H4 (cell line): ENCODE measurements around the gene AKIRIN2. TPM values are rescaled to one million over a fixed set of nuclear protein-coding genes. Genes with fewer than 3 reads are reported as not detected.
"Not testable (repeated sequence)": the region's sequence is repeated elsewhere in the genome, so short reads cannot be mapped to it uniquely, and the experiment has no call there.

ENCODE experiments used
- DNase-seq: peaks from one replicate; pipeline ENCODE4 v3.0.0-alpha.2; 2015; ENCODE audit warnings: low spot score
- total RNA-seq: library from RNA; depleted of rRNA; stranded (reverse); fragments of >200 nt; shearing (Covaris generic); gene quantifications from 2 replicates; pipeline ENCODE4 v1.2.3, GENCODE V29; 2014

AKIRIN2 gene
- total RNA-seq, 1 experiment from 2014 or later: 10.1 TPM

DNA sequence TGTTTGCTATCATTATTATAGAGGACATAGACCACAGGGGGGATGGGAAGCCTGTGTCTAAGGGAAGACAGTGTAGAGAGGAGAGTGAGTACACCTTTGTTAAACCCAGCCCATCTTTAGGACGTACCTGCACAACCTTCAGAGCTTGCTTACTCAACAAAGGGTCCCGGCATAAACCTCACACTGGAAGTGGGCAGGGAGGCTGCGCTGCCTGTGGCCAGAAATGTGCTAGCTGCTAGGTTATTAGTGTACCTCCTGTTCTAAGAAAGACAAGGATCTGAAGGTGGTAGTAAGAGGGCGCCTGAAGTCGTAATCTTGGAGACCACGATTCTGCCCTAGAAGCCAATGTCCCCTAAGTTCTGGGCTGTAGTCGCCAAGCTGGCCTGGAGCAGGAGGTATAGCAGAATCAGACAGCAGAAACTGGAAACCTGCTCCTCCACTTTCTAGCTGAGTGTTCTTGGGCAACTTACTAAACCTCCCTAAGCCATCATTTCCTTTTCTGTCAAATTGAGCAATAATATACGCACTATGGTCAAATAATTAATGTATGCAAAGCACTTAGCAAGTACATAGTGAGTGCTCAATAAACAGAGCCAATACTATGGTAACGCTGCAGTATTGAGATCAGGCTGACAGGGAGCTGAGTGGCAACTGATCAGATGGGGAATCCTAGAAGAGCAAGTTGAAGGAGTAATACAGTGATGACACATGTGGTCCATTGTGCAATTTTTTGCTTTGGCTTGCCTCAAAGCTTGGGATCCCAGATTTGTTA, 16.8 kb upstream of the AKIRIN2 start:
- DNase-seq: no peak

DNA sequence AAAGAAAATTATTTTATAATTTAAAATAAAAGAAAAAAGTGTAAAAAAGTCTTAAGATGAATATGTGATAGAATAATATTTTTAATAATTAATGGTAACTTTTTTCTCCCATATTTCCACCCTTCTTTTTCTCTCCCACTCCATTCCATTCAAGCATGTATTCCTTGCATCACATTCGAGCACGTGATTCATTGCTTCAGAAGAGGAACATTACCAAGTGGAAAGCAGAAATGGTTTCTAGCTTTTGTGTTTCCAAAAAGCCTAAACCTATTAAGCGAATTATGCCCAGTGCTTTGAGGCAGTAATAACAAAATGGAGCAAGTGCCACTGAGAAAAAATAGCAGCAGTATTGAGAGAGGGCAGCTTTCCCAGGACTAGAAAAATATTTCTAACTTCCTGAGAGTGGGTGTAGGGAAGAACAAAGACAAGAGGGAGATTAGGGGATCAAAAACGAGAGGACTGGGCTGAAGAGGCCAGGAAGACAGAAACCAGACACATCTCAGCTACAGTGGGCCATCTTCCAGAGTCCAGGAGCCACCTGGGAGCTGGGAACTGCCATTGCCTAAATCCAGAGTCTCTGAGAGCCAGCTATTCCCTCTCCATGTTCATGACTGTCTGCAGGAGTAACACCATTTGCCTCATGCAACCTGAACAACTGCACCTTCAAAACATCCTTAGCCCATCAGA, 15.0 kb upstream of the AKIRIN2 start:
- no peak for DNase-seq

DNA sequence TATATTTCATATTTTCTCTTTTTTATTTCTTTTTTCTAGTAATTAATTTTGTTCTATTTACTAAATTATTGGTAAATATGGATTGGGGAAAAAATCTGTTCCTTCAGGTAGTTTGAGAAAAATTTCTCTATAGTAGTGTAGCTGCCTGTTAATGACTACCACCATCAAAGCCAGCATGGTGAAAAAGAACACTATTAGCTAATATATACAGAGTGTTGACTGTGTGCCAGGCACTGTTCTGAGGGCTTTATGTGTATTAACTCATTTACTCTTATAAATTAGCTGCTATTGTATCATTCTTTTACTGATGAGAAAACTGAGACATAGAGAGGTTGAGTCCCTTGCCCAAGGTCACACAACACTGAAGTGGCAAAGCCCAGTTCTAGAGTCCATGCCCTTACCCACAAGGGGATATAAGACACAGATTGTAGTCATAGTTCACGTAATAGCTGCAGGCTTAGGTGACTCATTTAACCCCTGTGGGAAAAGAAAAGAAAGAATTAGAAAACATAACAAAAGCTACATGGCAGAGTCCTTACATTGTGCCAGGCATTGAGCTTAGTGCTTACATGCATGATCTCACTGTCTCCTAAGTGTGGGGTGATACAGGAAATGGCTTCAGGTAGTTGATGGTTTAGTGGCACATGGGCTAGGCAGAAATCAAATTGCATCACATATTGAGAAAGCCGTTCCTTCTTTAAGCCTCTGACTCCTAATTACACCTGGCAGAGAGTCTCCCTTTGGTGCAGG, 12.2 kb upstream of the AKIRIN2 start:
- DNase-seq: peak; percentile 72

DNA sequence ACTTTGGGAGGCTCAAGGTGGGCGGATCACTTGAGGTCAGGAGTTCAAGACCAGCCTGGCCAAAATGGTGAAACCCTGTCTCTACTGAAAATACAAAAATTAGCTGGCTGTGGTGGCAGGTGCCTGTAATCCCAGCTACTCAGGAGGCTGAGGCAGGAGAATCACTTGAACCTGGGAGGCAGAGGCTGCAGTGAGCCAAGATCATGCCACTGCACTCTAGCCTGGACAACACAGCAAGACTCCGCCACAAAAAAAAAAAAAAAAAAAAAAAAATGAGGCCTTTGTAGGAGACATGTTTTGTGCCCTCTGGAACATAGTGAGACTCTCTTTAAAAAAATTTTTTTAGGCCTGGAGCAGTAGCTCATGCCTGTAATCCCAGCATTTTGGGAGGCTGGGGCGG, 10.7 kb upstream of the AKIRIN2 start:
- not testable (repeated sequence) for DNase-seq

DNA sequence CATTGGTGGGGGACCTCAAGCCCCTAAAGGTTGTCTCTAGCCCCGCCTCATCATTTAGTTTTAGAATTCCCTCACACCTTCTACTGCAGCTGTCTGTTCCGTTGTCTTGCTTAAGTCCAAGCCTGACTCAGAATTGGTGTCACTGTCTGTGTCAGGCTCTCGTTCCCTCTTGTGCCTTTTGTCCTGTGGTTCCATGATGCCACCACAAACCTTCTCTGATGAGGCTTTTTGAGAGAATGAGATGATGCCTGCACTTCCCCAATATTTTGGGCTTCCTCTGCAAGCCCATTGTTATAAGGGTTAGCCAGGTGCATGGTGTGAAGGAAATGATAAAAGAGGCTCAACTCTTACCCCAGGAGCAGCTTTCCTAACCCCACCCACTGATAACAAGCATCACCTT, 8.1 kb upstream of the AKIRIN2 start:
- DNase-seq: no peak

DNA sequence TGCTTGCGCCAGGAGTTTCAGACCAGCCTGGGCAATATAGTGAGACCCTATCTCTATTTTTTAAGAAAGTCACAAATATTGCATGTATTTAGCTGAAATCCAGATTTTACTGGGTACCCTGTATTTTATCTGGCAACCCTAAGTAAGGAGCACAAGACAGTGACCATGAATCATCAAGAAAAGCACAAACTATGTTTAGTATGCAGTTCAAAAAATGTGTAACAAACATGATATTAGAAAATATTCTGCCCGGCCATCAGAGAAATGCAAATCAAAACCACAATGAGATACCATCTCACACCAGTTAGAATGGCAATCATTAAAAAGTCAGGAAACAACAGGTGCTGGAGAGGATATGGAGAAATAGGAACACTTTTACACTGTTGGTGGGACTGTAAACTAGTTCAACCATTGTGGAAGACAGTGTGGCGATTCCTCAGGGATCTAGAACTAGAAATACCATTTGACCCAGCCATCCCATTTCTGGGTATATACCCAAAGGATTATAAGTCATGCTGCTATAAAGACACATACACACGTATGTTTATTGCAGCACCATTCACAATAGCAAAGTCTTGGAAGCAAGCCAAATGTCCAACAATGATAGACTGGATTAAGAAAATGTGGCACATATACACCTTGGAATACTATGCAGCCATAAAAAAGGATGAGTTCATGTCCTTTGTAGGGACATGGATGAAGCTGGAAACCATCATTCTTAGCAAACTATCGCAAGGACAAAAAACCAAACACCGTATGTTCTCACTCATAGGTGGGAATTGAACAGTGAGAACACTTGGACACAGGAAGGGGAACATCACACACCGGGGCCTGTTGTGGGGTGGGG, 6.8 kb upstream of the AKIRIN2 start:
- not testable (repeated sequence) for DNase-seq

DNA sequence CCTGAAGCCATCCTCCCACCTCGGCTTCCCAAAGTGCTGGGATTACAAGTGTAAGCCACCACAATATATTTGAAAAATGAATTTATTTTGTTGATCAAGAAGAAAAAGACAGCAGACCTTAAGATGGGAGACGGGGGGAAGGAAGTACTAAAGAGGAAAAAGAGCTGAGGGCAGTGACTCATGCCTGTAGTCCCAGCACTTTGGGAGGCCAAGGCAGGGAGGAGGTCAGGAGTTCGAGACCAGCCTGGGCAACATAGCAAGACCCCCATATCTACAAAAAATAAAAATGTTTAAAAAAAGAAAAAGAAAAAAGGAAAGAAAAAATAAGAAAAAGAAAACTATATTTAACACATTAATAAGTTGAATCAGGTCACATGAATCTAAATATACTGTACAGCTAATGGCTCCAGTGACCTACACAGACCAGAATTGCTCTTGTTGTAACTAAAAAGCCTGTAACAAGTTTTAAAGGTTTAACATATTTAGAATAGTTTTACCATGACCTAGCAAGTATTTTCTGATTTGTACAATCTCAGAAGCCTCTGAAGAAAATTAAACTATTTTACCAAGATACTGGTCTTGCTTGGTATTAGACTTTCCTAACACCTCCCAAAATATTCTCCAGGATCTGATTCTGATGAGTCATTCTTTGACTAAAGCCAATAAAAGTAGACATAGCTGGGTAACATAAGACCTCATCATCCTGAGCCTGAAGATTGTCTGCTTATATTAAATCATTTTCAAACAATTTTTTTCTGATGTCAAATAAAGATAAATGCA, 4.3 kb upstream of the AKIRIN2 start:
- no peak for DNase-seq

DNA sequence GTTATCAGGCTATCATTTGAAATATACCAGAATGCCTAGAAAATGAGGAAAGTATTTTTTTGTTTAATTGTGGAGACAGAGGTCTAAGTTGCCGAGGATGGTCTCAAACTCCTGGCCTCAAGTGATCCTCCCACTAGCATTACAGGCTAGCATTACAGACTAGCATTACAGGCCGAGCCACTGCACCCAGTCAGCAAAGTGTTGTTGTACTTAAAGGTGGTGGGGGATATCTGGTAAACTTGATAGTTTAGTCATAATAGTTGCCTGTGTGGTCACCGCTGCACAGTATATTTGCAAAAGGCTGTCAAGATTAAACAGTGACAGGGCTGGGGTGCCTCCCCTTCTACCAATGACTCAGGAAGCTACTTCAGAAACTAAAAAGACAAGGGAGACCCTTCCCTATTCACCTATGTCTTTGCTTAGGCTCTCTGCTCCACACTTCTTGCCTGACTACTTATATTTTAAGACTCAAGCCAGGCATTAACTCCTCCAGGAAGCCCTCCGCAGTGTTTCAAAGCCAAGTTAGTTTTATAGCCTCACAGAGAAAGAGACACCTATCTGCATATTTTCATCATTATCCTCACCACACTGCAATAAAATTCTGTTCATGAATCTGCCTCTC, 3.1 kb upstream of the AKIRIN2 start:
- peak; percentile 36 for DNase-seq

DNA sequence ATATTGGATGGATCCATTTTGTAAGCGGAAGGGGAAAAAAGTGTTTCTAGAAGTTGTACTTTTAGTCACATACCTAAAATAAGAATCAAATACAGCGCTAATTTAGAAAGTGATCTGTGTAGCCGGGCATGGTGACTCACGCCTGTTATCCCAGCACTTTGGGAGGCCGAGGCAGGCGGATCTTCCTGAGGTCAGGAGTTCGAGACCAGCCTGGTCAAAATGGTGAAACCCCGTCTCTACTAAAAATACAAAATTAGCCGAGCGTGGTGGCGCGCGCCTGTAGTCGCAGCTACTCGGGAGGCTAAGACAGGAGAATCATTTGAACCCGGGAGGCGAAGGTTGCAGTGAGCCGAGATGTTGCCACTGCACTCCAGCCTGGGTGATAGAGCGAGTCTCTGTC, 1.0 kb upstream of the AKIRIN2 start:
- not testable (repeated sequence) for DNase-seq

DNA sequence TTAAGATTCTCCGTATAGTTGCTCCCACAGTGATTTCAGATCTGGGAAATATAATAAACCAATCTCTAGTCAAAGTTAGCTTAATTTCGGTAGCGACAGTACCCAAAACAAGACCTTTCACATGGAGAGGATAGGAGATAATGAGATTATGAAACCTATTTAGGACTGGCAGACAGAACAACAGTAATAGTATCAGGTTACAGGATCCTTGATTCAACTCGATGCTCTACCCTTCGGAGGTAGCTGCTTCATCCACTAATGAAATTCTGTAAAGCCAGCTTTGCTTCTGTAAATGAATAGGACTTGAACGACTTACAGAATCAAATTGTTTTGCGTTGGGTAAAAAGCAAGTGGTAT, 534 bp upstream of the AKIRIN2 start:
- no peak for DNase-seq

DNA sequence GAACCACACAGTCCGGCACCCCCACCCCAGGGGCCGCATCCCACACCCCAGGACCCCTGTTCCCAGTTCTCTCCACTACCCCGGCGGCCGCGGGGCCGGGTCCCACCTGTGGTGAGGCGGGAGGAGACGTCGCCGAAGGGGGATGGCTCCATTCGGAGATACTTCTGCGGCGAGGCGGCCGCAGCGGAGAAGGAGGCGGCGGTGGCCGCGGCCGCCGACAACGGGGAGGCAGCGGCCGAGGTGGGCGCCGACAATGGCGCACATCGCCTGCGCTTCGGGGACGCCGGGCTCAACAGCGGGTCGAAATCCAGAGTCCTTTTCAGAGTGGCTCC, 723 bp downstream of the AKIRIN2 start:
- DNase-seq: no peak

DNA sequence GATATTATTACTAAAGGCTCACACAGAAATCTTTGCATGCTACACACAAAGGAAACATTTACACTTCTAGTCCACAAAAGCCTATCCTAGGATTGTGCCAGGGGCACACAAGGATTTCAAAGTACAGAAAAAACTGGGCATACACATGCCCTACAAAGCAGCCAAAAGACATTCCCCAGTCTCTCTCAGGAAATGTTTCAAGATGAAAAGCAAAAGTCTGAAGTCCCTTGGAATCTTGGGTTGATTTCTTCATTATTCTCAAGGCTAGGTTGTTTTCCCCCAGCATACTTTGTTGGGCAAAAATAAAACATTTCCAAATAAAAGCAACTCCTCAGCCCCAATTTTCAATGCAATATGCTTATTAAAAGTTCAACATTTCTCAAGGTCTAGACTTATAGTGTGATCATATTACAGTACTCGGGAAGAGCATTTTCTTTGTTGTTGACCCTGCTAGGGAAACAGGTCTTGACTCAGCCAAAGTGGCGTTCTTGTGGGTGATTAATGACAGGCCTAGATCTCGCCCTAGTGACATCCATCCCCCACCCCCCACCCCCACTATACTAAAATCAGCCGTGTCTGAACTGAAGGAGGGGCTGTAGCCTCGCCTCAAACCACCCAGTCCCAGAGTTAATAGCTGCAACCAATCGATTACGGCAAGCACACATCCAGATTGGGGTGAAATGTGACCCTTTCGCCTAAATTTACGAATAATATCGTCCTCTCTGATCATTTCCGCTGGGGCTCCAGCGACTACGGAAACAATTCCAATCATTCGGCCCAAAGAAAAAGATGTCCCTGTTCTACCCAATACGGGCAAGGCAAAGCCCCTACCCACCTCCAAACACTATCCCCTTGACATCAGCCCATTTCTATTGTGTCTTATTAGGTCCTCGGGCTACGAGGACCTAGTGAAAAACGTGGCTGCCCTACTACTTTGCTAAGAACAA, 1.4 kb downstream of the AKIRIN2 start:
- DNase-seq: peak; percentile 49

DNA sequence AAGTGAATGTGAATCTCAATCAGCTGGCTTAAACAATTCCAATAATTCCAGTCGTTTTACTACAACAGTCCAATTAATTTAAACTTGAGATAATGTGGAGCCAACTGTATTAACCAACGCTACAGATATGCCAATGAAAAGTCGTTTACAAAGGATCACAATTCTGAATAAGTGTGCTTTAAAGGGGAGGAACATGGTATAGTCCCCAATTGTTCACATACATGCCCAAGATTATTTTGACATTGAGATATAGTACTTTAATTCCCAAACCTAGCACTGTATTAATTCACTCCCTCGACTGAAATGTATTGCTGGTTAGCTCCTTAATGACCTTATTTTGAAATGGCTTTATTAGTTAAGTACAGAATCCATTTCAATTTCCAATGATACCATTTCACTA, 2.5 kb downstream of the AKIRIN2 start:
- DNase-seq: no peak

DNA sequence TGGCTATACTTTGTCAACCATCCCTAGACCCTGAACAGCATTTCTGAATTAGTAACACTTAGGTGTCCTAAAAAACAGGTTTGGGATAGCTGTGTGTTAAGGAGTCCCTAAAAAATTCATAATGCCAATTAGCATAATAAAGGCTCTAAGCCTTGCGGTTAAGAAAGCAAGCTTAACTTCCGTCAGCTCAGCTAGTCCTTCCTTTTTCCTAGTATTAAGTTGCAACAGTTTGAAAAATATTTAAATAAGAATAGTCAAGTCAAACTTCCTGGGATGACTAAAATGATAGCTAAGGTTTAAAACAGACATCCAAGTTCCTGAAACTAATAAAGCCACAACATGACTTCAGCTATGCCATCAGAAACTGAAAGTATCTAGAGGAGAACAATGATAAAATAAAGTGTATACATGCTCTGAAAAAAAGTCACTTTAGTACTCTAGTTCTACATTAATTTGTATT, 3.5 kb downstream of the AKIRIN2 start:
- DNase-seq: no peak

DNA sequence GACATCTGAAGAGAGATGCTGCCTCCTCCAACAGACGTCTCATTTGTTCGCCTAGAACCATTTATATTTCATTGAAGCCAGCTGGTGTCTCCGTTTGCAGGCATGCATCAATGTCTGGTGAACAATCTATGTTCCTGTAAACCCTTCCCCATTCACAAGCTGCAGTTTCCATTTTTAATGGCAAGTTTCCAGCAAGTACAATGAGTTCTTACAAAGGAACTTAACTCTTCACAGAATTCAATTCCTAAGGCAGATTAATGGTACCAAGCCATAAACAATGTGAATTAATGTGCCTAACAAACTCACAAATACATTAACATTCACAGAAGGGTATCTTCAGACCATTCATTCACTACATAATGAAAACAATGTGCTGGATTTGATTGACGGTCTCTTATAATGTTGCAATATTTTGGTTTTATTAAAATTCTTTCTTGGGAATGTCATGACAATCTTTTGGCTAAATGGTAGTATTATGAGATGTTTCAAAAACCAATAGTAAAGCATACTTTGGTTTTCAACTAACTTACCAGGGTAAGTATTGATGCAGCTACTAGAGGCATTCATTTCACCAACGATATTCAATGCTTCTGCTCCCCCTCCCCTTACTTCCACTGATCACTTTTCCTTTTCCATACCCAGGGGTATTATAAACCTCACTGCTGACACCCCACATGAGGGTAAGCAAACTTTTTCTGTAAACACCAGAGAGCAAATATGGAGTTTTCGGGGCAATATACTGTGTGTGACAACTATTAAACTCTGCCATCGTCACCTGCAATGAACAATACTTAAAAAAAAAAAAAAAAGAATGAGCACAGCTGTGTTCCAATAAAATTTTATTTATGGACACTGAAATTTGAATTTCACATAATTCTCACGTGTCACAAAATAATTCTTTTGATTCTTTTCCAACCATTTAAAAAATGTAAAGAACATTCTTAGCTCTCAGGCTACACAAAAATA, 4.2 kb downstream of the AKIRIN2 start:
- DNase-seq: peak; percentile 49

DNA sequence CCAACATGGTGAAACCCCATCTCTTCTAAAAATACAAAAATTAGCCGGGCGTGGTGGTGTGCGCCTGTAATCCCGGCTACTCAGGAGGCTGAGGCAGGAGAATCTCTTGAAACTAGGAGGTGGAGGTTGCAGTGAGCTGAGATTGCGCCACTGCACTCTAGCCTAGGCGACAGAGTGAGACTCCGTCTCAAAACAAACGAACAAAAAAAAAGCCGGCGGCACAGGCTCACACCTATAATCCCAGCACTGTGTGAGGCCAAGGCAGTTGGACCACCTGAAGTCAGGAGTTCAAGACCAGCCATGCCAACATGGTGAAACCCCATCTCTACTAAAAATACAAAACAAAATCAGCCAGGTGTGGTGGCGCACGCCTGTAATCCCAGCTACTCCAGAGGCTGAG, 5.2 kb downstream of the AKIRIN2 start:
- not testable (repeated sequence) for DNase-seq

DNA sequence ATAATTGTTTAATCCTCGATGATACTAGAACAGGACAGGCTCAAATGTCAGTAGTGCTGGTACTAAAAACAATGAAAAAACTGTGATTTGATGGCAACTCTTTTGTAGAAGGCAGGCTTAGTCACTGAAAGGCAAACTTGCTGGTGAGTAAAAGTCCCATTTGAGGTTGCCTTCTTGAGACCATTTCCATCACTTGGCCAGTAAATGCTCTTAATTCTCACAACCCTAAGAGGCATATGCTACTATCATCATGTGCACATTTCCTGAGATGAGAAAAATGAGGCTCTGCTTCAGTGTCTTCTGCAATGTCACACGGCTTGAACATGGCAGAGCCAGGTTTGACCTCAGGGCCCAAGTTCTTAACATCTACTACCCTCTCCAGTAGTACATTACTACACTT, 9.9 kb downstream of the AKIRIN2 start:
- DNase-seq: no peak

DNA sequence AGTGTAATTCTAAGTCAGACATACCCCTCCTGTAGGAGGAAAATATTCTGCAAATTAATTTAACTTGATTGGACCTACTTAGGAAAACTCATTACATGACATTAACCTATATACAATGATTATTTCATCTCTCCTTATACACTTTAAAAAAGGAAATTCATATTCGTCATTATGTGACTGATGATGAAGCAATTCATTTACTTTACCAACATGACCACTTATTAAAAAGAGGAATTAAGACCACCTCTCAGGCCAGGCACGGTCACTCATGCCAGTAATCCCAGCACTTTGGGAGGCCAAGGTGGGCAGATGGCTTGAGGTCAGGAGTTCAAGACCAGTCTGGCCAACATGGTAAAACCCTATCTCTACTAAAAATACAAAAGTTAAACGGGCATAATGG, 11.6 kb downstream of the AKIRIN2 start:
- DNase-seq: no peak
